MCF 10A (cell line): ENCODE results near the gene C9orf152. TPM values are rescaled to one million over a fixed set of nuclear protein-coding genes. Genes with fewer than 3 reads are reported as not detected.

ENCODE experiments used
- Bru-seq: library from RNA; stranded (reverse); fragments of 400-500 nt; gene quantifications from one replicate; lab custom pipeline; 2021; lab: Mats Ljungman, UMichigan
- BruChase-seq, 2 experiments: library from RNA; stranded (reverse); fragments of 400-500 nt; gene quantifications; one replicate each; lab custom pipeline; 2021; lab: Mats Ljungman, UMichigan
- BruUV-seq: library from RNA; stranded (reverse); fragments of 400-500 nt; replicated peaks from 2 replicates; lab custom pipeline; 2021; lab: Mats Ljungman, UMichigan
- CTCF ChIA-PET: fragments of 300-600 bp; sonication (Branson Sonifier 250); formaldehyde crosslinking; extraction: SDS; loops from one replicate; lab custom pipeline; 2021; ENCODE audit warnings: antibody characterized with exemption, inconsistent platforms; lab: Yijun Ruan, JAX
- POLR2A ChIA-PET: fragments of 300-600, 350-650 bp; sonication (Branson Sonifier 250); formaldehyde crosslinking; extraction: SDS; loops from one replicate; lab custom pipeline; 2020; ENCODE audit warnings: antibody characterized with exemption, inconsistent platforms; lab: Yijun Ruan, JAX
- DNase-seq: peaks from one replicate; pipeline ENCODE4 v3.0.0-alpha.2; 2018; ENCODE audit not compliant: unreplicated experiment
- H3K27ac Mint-ChIP-seq: one replicate; pipeline ENCODE4 v1.8.0; 2022; ENCODE audit warnings: mild to moderate bottlenecking, low read depth, mixed read lengths; ENCODE audit not compliant: unreplicated experiment
- H3K27me3 Mint-ChIP-seq: one replicate; pipeline ENCODE4 v1.8.0; 2022; ENCODE audit warnings: mixed read lengths; ENCODE audit not compliant: insufficient read depth, unreplicated experiment
- H3K36me3 Mint-ChIP-seq: one replicate; pipeline ENCODE4 v1.8.0; 2022; ENCODE audit warnings: mild to moderate bottlenecking, moderate library complexity, mixed read lengths; ENCODE audit not compliant: insufficient read depth, unreplicated experiment
- H3K4me1 Mint-ChIP-seq: one replicate; pipeline ENCODE4 v1.8.0; 2022; ENCODE audit warnings: mixed read lengths; ENCODE audit not compliant: insufficient read depth, unreplicated experiment
- H3K4me3 Mint-ChIP-seq: one replicate; pipeline ENCODE4 v1.8.0; 2022; ENCODE audit warnings: mild to moderate bottlenecking, moderate library complexity, mixed read lengths; ENCODE audit not compliant: unreplicated experiment
- H3K9me3 Mint-ChIP-seq: one replicate; pipeline ENCODE4 v1.8.0; 2022; ENCODE audit warnings: mixed read lengths; ENCODE audit not compliant: unreplicated experiment
- CTCF ChIP-seq: fragments of 200-600 bp; IDR thresholded peaks from one replicate; pipeline ENCODE4 v1.8.0; 2022; ENCODE audit warnings: antibody characterized with exemption, mild to moderate bottlenecking; ENCODE audit not compliant: unreplicated experiment
- intact Hi-C: fragments of 100-400 bp; cut with micrococcal nuclease; formaldehyde crosslinking; loops from 2 replicates; pipeline ENCODE4 v1.14.1; 2022
- long read RNA-seq: library from polyadenylated mRNA; stranded (forward); transcript quantifications from one replicate; pipeline ENCODE4 v2.0.0, GENCODE V29; 2022
- total RNA-seq: library from RNA; stranded (reverse); gene quantifications from 2 replicates; pipeline ENCODE4 v1.2.3, GENCODE V29; 2022

The C9orf152 gene
- total RNA-seq (not detected in 2 replicates), Bru-seq, nascent RNA (percentile 14 among the genes with signal in this experiment), BruChase-seq, experiment 1, labeled RNA remaining after a 6-hour chase (percentile 22 among the genes with signal in this experiment), BruChase-seq, experiment 2, labeled RNA remaining after a 2-hour chase (percentile 27 among the genes with signal in this experiment)
- long read RNA-seq: 0 reads

DNA sequence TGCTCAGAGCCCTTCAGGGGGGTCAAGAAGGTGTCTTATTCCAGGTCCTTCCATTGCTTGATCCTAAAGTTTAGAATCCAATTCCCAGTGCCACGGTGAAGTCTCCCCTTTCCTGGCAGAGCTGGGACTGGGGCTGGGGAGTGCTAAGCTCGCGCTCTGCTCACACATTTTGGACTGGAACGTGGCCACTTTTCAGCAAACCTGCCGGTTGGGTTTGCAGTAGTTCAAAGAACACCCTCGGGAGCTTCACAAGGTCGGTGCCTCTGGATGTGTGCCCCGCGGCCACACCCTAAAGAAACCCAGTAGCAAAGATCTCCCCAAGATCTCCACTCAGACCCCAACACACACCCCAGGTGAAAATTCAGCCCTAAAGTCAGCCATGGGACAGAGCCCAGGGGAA is at the start of gene C9orf152:
C9orf152 (minus strand) TSS at position 129 of the 400 bp plus-strand sequence. CDS start 580 bp downstream, outside the sequence.
- intact Hi-C loops: no loop called here
- BruUV-seq: no TSS peak
- Mint-ChIP-seq H3K36me3 (no peaks in the 10 kb centered on the region), H3K27ac (no peak within 1 kb of the TSS), H3K9me3 (no peaks in the 10 kb centered on the region), H3K4me3 (no peak within 1 kb of the TSS), H3K4me1 (no peaks in the 10 kb centered on the region), H3K27me3 (no peaks in the 10 kb centered on the region)
- TF ChIP-seq CTCF: no peak
- ChIA-PET CTCF (interaction anchor here (0.5 to 1.9 kb wide), 3 partner anchors 10 to 181 kb away, joined by 3 to 15 read pairs (median 6); no protein-coding TSS in a partner anchor), POLR2A (interaction anchor here (1.1 kb wide), 1 partner anchor 8 kb away, joined by 3 read pairs; no protein-coding TSS in a partner anchor)
- DNase-seq: no peak

GRCh38 chr9:110257097-110257841 is 49.3 kb upstream of the C9orf152 start:
- H3K27ac Mint-ChIP-seq: peak overlapping the region; percentile 92
- intact Hi-C loops: loop anchor here (2.0 to 10.0 kb wide), 4 partner anchors 76 to 328 kb away; no protein-coding TSS in a partner anchor
- H3K27me3 Mint-ChIP-seq: no peaks in the 10 kb centered on the region
- H3K9me3 Mint-ChIP-seq: no peaks in the 10 kb centered on the region
- BruUV-seq: TSS peak; percentile 80
- H3K4me1 Mint-ChIP-seq: peaks cover 40% of the 10 kb centered on the region
- POLR2A ChIA-PET: interaction anchor here (0.5 to 5.1 kb wide), 43 partner anchors 13 to 1245 kb away, joined by 3 to 155 read pairs (median 4); partner anchors contain the start of genes SVEP1 and TXNDC8
- DNase-seq: peak; percentile 32
- H3K4me3 Mint-ChIP-seq: peak overlapping the region; percentile 91
- CTCF ChIA-PET: interaction anchor here (0.8 to 3.1 kb wide), 9 partner anchors 17 to 1098 kb away, joined by 3 to 15 read pairs (median 4); no protein-coding TSS in a partner anchor
- peaks cover 16% of the 10 kb centered on the region for H3K36me3 Mint-ChIP-seq
- TF ChIP-seq CTCF: no peak

DNA sequence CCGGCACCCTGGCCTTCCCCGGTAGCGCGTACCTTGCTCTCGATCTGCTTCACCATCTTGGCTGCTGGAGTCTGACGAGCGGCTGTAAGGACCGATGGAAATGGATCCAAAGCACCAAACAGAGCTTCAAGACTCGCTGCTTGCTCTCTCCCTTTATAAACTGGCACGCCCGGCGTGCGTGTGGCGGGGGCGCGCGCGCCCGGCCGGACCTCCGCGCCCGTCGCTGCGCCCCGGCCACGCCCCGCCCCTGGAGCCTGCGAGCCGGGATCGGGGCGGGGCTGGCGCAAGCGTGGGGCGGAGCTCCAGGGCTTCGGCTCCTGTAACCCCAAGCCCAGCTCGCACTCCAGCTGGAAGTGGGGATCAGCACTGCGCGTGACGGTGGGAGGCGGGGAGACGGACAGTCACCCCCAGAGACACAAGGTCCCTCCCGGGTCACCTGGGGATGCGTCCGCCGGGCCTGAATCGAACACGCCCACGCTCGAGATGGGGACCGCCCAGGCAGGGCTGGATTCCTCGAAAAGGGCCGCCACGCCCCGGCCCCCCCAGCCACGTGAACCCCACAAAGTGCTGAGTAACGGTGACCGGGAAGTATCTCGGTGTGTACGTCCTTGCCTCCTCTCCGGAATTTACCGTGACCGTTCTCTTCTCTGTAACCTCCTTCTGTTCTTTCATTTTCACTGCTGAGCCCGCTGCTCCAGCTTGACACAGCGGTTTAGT is 48.6 kb upstream of the C9orf152 start, which contains the start of gene TXN:
TXN (minus strand) TSS at position 128 of the 717 bp plus-strand sequence; CDS start at position 56, 72 bp downstream.
- TF ChIP-seq CTCF: no peak
- peak; percentile 92 for DNase-seq
- H3K27ac Mint-ChIP-seq: peak within 1 kb of the TSS; percentile 92
- intact Hi-C loops: loop anchor here (2.0 to 10.0 kb wide), 4 partner anchors 76 to 328 kb away; no protein-coding TSS in a partner anchor
- BruUV-seq: no TSS peak
- H3K4me3 Mint-ChIP-seq: peak within 1 kb of the TSS; percentile 91
- no peaks in the 10 kb centered on the region for H3K9me3 Mint-ChIP-seq
- H3K4me1 Mint-ChIP-seq: peaks cover 40% of the 10 kb centered on the region
- peaks cover 16% of the 10 kb centered on the region for H3K36me3 Mint-ChIP-seq
- POLR2A ChIA-PET: interaction anchor here (0.5 to 5.1 kb wide), 53 partner anchors 14 to 1244 kb away, joined by 3 to 155 read pairs (median 4); partner anchors contain the start of genes SVEP1 and TXNDC8
- no peaks in the 10 kb centered on the region for H3K27me3 Mint-ChIP-seq
- CTCF ChIA-PET: interaction anchor here (0.6 to 3.1 kb wide), 8 partner anchors 18 to 1099 kb away, joined by 3 to 15 read pairs (median 4); no protein-coding TSS in a partner anchor
